ENCODE measurements around the gene PP2D1.

DNA sequence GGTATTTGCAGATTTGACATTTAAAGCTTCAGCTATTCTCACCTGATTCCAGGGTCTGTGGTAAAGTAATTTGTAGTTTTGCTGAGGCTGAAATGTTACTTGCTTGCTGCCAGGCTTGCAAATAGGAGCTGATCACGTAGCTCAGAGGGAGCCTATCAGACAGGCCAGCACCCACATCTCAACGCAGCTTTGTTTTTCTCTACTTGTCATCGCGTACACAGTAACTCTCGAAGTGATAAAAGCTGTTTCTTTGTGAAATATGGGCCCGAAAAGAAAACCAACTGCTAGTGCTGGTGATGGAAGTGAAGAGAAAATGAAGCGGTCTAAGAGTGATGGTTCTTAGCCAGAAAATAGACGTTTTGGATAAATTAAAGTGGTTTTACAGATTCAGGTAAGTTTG lies 41.7 kb downstream of the PP2D1 start:
- no peak for TF ChIP-seq CTCF (IDR thresholded peaks at IDR 0.05)
- no peak for TF ChIP-seq POLR2A (IDR thresholded peaks at IDR 0.05)

Measured in thyroid gland (tissue), 4 donors.